GM12874 (cell line): Measurements from ENCODE around the gene TOLLIP.

Experiments
- TF ChIP-seq, protein P1 (sequence below): IDR thresholded peaks from 2 replicates; pipeline ENCODE4 v1.5.1; 2011; ENCODE audit warnings: low read depth, mild to moderate bottlenecking, control low read depth, low read length, moderate library complexity; ENCODE audit not compliant: insufficient read depth

The TOLLIP gene

GRCh38 chr11:1253103-1253485 is 56.3 kb downstream of the TOLLIP start:
- TF ChIP-seq, protein P1, sequence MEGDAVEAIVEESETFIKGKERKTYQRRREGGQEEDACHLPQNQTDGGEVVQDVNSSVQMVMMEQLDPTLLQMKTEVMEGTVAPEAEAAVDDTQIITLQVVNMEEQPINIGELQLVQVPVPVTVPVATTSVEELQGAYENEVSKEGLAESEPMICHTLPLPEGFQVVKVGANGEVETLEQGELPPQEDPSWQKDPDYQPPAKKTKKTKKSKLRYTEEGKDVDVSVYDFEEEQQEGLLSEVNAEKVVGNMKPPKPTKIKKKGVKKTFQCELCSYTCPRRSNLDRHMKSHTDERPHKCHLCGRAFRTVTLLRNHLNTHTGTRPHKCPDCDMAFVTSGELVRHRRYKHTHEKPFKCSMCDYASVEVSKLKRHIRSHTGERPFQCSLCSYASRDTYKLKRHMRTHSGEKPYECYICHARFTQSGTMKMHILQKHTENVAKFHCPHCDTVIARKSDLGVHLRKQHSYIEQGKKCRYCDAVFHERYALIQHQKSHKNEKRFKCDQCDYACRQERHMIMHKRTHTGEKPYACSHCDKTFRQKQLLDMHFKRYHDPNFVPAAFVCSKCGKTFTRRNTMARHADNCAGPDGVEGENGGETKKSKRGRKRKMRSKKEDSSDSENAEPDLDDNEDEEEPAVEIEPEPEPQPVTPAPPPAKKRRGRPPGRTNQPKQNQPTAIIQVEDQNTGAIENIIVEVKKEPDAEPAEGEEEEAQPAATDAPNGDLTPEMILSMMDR = no peak

DNA sequence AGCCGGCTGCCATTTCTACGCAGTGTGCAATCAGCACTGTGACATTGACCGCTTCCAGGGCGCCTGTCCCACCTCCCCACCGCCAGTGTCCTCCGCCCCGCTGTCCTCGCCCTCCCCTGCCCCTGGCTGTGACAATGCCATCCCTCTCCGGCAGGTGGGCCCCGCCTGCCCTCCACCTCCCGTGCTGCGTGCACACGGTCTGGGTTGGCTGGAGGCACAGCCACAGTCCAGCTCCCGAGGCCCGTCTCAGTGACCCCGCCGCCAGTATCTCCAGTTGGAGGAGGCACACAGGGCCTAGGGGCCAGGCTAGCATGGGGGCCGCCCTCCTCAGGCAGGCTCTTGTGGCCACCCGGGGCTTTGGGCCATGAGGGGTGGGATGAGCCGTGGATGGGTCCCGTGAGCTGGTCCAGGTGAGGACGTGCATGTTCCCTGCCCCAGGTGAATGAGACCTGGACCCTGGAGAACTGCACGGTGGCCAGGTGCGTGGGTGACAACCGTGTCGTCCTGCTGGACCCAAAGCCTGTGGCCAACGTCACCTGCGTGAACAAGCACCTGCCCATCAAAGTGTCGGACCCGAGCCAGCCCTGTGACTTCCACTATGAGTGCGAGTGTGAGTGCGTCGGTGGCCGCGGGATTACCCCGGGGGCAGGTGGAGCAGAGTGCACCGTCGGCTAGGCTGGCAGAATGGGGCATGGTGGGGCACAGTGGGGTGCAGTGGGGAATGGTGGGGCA is 56.9 kb downstream of the TOLLIP start:
- TF ChIP-seq, protein P1 = no peak

DNA sequence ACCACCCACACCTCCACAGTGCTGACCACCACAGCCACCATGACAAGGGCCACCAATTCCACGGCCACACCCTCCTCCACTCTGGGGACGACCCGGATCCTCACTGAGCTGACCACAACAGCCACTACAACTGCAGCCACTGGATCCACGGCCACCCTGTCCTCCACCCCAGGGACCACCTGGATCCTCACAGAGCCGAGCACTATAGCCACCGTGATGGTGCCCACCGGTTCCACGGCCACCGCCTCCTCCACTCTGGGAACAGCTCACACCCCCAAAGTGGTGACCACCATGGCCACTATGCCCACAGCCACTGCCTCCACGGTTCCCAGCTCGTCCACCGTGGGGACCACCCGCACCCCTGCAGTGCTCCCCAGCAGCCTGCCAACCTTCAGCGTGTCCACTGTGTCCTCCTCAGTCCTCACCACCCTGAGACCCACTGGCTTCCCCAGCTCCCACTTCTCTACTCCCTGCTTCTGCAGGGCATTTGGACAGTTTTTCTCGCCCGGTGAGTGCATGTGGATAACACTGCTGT is 58.1 kb downstream of the TOLLIP start:
- TF ChIP-seq, protein P1 = no peak

DNA sequence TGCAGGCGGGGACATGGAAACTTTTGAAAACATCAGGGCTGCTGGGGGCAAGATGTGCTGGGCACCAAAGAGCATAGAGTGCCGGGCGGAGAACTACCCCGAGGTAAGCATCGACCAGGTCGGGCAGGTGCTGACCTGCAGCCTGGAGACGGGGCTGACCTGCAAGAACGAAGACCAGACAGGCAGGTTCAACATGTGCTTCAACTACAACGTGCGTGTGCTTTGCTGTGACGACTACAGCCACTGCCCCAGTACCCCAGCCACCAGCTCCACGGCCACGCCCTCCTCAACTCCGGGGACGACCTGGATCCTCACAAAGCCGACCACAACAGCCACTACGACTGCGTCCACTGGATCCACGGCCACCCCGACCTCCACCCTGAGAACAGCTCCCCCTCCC is 67.1 kb downstream of the TOLLIP start:
- TF ChIP-seq, protein P1 = no peak

DNA sequence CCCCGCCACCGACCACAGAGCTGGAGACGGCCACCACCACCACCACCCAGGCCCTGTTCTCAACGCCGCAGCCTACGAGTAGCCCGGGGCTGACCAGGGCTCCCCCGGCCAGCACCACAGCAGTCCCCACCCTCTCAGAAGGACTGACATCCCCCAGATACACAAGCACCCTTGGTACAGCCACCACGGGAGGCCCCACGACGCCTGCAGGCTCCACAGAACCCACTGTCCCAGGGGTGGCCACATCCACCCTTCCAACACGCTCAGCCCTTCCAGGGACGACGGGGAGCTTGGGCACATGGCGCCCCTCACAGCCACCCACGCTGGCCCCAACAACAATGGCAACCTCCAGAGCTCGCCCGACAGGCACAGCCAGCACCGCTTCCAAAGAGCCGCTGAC is 67.7 kb downstream of the TOLLIP start:
- TF ChIP-seq, protein P1 = no peak

DNA sequence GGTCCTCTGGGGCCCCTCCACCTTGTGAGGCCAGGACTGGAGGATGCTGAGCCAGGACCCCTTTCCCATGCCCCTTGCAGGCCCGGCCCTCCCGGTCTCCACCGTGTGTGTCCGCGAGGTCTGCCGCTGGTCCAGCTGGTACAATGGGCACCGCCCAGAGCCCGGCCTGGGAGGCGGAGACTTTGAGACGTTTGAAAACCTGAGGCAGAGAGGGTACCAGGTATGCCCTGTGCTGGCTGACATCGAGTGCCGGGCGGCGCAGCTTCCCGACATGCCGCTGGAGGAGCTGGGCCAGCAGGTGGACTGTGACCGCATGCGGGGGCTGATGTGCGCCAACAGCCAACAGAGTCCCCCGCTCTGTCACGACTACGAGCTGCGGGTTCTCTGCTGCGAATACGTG is 68.7 kb downstream of the TOLLIP start:
- TF ChIP-seq, protein P1 = no peak

DNA sequence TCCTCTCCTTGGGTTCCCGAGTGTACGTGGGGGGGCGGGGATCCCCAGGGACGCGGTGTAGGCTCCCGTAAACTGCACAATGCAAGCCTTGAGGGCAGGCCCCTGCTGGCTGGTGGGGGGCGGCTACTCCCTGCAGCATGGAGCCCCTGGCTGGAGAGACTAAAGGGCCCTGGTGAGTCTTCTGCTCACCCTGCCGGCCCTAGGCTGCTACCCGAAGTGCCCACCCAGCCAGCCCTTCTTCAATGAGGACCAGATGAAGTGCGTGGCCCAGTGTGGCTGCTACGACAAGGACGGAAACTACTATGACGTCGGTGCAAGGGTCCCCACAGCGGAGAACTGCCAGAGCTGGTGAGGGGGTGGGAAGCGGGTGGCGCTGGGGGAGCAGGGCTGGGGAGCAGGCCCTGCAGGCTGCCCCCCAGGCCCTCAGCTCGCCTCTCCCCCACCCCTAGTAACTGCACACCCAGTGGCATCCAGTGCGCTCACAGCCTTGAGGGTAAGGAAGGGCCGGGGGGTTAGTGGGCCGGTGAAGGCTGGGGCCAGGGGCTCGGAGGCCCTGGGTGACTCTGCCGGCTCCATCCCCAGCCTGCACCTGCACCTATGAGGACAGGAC is 69.7 kb downstream of the TOLLIP start:
- TF ChIP-seq, protein P1 = no peak
